ENCODE results near the gene SLC30A1.
"Not testable (repeated sequence)": the region's sequence is repeated elsewhere in the genome, so short reads cannot be mapped to it uniquely, and the experiment has no call there.

Gene SLC30A1

DNA sequence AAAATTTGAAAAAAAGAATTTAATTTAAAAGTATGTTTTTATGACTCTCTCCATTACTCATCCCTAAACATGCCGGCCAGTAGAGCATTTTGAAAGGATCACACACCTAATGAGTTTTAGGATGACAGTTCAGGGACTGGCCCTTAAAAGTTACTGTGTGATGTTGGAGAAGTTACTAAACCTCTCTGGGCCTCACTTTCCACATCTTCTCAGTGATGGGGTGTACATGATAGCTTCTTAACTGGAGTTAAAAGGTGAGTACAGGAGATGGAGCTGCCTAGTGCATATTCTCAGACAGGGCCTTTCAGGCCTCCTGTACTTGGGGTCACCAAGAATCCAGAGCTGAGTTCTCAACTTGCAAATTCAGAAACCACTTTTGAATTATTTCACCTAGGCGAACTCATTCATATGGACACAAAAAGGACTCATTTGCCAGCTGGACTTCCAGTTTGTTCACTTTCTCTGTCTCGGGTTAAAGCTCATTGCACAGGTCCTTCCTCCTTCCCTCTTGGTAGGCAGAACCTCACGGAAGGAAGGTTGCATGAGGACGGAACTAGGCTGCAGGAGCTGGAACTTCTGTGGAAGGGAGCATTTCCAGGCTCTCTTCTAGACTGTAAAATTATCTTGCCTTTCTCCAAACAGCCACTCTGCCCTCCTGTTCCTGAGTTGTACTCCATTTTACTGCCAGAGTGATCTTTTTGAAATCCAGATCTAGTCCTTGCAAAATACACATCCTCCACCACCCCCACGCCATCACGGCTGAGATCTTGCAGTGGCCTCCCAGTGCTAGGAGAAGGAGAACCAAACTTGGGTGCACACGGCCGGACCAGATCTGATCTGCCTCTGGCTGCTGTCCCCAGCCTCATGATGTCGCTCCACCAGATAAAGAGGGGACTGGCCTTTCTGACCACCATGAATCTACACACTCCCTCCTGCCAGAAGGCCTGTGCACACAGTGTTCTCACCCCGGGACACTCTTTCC is 4.3 kb upstream of the SLC30A1 start:
- no peak for DNase-seq (ENCODE audit: low read depth in 2 of 2)

DNA sequence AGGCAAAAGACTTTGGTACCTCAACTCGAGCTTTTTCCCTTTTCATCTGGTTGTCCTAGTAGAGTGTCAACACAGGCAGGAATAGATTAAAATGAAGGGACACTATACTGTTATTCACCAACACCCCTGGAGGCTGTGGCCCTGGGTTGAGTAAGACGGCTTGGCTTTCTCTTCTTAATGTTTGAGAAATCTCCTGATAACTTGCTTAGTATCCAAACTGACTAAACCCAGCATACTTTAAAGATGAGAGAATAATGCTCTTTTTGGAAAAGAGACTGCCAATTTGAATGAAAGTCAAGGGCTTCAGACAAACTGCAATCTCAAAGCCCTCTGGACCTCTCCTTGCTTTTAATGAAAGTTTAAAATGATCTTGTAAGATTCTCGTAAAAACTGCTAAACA is 2.6 kb upstream of the SLC30A1 start:
- DNase-seq (ENCODE audit: low read depth in 2 of 2): no peak

DNA sequence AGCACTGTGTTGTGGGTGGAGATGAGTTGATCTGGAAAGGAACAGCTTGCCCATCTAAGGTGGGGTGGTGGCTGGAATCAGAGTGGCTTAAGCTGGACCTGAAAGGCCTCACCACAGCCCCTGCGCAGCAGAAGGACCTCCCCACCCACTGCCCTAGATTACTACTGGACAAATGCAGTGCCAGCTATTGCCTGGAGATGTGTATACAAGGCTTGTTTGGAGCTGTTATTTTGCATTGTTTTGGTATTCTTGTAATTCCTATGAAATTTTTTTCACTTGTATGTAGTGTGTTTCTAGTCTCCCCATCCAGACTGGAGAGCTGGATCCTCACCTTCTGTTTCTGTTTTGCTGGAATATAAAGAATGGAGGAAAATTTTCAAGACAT is 1.3 kb upstream of the SLC30A1 start:
- DNase-seq (ENCODE audit: low read depth in 2 of 2): no peak

DNA sequence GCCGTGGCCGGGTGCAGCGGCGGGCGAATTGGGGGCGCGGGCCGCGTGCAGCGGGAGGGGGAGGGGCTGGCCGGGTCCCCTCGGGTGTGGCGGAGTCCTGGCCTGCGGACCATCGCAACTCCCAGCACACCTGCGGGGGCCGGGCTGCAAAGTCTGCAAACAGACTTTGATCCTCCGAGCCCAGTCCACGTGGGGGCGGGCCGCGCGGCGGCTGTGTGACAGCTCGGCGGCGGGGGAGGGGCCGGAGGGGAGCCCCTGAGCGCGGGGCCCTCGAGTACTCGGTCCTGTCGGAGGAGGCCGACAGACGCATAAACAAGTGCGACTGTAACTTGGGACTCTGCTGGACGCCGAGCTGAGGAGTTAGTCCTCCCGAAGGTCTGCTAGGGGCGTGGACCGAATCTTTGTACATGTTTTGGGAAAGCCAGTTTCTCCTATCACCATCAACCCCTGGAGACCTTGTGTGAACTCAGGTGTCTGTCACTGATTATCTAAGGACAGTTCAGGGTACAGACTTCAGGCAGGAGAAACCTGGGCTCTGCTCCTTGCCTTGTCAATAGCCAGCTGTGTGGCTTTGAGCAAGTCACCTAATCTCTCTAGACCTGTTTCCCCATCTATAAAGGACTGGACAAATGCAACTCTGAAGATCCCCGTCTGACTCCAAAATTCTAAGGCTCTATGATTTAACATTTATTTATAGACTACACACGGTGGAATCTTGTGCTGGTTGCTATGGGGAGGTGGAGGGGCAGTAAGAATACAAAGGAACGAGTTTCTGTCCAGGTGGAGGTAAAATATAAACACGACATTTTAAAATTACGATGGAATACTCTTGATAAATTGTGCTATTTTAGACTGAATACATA is 710 bp upstream of the SLC30A1 start:
- DNase-seq (ENCODE audit: low read depth in 2 of 2): peak in 1 of 2 donors; percentile 77

DNA sequence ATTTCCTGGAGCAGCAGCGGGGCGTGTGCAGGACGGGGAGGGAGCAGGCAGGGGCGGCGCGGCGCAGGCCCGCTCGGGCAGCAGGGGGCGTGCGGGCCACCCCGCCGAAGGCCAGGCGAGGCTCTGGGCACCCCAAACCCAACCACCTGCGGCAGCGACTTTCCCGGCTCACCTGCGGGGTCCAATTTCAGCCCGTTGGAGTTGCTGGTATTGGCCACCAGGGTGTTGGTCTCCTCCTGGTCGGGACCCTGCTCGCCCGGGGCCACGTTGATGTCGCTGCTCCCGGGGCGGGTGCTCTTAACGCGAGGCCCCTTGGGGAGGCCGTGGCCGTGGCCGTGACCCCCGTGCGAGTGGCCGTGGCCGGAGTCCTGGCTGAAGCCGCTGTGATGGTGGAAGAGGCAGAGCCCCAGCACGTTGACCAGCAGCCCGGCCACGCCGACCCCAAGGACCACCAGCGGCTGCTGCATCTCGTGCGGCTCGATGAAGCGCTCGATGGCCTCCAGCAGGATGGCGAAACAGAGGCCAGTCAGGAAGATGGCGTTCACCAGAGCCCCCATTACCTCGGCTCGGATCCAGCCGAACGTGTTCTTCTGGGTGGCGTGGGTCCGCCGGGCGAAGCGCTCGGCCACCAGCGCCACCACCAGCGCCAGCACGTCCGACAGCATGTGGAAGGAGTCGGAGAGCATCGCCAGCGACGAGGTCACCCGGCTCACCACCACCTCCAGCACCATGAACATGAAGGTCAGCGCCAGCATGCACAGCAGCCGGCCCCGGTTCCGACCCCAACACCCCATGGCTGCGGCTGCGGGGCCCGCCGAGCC is 932 bp downstream of the SLC30A1 start:
- DNase-seq (ENCODE audit: low read depth in 2 of 2): peak; percentile 36 to 68

DNA sequence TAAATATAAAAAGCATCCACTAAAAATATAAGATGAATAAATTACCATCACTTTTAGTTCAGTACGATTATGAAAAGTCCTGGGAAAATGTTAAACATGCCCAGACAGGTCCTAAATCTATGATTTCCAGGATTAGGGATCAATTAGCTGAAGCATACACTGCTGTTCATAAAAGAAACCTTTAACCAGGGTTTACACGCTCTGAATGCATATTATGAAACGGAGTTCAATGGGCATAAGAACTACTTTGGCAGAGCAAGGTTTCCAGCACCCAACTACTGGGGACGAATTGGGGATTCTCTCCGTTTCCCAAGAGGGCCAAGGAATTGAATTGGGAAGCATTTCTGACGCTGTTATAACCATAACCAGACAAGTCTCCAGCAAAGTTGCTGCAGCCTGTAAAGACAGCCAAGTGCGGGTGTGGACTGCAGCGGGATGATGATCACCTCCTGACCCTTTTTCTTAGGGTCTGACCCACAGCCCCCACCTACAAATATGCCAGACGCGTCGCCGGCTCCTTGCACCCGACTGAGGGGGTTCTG is 1.6 kb downstream of the SLC30A1 start:
- no peak for DNase-seq (ENCODE audit: low read depth in 2 of 2)

DNA sequence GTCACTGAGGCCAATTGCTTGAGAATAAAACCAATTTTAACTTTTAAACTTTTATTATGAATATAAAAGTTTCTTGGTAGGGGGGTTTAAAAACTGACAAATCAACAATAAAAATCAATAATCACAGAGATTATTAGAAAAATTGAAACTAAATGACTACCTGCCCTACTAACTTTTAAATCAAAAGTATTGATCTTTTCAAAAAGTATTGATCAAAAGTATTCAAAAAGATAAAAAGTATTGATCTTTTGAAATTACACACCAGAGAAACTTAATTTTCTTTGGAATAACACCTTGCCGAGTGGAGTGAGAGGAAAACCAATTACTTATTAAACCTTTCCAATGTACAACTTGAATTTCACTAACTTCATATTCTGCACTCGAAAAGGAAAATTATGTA is 2.2 kb downstream of the SLC30A1 start:
- no peak for DNase-seq (ENCODE audit: low read depth in 2 of 2)

DNA sequence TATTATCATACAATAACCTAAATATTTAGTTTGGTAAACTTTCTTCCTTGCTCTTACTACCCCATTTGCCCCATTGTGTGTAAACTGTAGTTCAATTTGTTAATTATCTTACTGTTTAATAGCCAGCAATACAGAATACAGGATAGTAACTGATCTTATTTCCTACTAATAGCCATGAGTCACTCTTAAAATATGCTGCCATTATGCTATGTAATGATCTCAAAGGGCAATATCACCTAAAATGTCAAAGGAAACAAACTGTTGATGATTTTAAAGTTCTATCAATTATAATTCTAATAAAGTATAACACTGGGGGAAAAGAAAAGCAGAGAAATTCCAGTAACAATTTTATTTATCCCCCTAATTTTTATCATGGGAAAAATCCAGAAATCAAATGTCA is 4.3 kb downstream of the SLC30A1 start:
- no peak for DNase-seq (ENCODE audit: low read depth in 2 of 2)

DNA sequence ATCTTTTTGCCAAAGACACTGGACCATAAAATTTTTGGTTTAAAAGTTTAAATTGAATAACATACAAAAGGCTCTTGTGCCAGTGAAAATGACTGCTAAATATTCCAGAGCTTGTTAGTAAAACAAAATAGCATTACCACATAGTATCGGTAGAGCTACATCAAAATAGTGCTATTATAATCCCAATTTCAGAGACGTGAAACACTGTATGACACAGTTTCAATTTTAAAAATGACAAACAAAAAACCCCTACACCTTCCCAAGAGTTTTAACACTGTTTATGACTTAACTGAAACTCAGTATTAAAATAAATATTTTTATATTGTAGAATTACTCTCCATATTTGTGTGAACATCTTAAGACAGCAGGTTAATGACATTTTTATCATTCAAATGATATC is 7.0 kb downstream of the SLC30A1 start:
- DNase-seq (ENCODE audit: low read depth in 2 of 2): no peak

DNA sequence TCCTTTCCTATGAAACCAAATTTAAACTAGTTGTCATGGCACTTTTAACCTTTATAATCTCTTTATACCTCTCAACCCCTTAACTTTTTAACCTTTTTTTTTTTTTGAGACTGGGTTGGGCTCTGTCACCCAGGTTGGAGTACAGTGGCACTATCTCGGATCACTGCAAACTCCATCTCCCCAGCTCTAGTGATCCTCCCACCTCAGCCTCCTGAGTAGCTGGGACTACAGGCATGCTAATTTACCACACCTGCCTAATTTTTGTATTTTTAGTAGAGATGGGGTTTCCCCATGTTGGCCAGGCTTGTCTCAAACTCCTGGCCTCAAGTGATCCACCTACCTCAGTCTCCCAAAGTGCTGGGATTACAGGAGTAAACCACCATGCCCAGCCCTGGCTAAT is 8.6 kb downstream of the SLC30A1 start:
- DNase-seq (ENCODE audit: low read depth in 2 of 2): not testable (repeated sequence)

DNA sequence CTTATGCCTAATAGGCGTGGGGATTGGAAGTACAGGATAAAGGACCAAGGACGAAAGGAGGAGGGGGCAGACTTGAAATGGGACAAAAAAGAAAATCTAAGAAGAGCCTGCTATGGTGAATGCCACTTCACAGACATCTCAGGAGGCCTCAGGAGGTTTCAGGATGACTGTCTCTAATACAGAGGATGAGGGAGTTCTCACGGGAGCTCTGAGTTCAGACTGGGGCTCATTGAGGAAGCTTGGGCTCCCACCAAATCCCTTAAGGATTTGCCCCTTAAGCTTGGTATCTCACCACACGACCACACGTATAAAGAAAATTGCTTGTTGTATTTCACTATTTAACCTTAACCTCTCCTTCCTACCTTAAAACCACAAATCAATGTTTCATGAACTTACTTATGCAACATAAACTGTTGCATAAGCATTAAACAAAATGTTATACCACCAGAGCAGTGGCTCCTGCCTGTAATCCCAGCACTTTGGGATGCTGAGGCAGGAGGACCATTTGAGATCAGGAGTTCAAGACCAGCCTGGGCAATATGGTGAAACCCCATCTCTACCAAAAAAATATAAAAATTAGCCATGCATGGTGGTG is 12.4 kb downstream of the SLC30A1 start:
- DNase-seq (ENCODE audit: low read depth in 2 of 2): no peak

DNA sequence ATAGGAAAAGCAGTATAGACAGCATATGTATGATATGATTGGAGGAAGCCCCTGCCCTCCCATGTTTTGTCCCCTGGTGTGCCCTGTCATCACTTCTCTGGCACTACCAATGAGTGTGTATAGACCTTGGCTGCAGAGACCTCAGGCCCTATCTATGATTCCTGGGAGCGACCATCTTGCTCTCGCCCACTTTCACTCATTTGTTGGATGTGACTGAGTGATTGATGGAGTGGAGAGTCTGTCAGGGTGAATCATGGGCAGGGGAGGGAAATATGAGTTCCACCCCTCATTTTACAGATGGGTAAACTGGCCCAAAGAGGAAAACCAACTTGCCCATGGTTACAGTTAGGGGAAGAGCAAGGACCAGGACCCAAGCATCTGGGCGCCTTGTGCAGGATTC is 14.9 kb downstream of the SLC30A1 start:
- DNase-seq (ENCODE audit: low read depth in 2 of 2): no peak

DNA sequence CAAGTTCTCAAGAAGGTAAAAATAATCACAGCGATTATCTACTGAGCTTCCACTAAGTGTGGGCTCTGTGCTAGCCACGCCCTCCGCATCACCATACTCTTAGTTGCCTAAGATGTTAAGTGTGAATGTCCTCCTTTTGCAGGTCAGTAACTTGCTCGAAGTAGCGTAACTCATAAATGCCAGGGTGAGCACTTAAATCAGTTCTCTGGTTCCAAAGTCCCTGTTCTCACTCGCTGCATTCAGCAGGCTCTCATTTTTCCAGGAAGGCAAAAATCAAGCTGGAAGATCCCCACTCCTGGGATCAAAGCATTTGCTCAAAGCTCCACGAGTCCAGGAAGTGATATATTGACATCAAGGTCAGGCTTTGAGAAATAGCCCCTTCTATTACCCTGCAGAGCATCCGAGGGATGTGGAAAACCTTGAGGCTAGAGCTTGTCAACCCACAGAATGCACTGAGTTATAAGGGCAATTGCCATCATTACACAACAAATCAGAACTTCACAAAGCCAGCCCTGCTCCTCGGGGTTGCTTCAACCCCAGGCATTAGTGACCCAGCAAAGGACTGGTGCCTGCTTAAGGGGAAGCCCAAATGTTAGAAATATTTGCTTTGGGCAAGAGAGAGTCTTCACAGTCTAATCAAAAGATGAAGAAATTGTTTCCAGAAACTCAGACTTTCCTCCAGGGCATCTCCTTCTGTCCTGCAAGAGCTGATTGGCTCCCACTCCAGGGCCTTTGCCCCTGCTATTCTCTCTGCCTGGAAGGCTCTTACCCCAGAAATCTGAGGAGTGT is 19.5 kb downstream of the SLC30A1 start:
- no peak for DNase-seq (ENCODE audit: low read depth in 2 of 2)

DNA sequence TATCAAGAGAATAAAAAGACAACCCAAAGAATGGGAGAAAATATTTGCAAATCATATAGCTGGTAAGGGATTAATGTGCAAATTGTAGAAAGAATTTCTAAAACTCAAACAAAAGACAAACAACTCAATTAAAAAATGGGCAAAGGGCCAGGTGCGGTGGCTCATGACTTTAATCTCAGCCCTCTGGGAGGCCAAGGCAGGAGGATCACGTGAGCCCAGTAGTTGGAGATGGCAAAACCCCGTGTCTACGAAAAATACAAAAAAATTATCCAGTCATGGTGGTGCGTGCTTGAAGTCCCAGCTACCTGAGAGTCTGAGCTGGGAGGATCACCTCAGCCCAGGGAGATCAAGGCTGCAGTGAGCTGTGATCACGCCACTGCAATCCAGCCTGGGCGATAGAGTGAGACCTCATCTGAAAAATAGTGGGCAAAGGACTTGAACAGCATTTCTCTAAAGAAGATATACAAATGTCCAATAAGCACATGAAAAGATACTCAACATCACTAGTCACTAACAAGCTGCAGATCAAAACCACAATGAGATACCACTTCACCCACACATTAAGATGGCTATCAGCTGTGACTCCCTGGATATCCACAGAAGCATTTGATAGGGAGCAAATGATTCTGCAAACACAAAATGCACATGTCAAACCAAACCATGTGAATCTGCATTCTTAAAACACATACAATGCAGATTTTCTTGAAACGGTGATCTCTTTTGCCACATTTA is 20.9 kb downstream of the SLC30A1 start:
- no peak for DNase-seq (ENCODE audit: low read depth in 2 of 2)

DNA sequence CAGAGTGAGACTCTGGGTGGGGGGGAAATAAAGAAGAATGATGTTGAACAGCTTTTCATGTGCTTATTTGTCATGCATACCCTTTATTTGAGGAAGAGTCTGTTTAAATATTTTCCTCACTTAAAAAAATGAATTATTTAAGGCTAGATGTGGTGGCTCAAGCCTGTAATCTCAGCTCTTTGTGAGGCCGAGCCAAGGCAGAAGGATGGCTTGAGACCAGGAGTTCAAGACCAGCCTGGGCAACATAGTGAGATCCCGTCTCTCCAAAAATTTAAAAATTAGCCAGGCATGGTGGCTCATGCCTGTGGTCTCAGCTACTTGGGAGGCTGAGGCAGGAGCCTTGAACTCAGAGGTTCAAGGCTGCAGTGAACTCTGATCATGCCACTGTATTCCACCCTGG is 25.4 kb downstream of the SLC30A1 start:
- DNase-seq (ENCODE audit: low read depth in 2 of 2): no peak

DNA sequence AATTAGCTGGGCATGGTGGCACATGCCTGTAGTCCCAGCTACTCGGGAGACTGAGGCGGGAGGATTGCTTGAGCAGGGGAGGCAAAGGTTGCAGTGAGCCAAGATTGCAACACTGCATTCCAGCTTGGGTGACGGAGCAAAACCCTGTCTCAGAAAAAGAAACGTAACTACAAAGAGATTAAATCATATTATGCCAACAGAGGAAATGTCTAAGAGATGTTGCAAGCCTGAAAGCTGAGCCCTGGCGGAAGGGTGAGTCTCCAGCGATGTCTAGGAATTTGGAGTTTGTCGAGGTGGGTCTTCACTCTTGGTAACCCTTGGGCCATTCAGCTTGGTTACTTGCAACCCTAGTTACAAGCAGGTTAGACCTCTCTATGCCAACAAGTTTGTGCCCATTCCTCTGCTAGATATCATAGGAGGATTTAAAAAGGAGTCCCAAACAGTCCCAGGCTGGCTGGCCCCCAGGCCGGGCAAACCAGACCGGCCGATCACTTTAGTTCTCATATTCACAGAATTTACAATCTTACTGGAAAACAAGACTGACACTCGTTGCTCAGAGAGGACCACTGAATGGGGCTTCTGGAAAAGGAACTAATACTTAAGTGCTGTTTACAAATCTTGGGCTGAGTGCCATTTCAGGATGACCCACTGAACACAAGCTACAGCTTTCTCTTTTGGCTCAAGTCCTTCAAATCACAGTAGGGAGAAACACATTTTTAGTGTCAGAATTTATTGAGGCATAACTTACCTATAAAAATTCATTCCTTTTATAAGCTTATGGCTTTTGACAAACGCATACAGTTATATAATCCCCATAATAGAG is 27.1 kb downstream of the SLC30A1 start:
- no peak for DNase-seq (ENCODE audit: low read depth in 2 of 2)

DNA sequence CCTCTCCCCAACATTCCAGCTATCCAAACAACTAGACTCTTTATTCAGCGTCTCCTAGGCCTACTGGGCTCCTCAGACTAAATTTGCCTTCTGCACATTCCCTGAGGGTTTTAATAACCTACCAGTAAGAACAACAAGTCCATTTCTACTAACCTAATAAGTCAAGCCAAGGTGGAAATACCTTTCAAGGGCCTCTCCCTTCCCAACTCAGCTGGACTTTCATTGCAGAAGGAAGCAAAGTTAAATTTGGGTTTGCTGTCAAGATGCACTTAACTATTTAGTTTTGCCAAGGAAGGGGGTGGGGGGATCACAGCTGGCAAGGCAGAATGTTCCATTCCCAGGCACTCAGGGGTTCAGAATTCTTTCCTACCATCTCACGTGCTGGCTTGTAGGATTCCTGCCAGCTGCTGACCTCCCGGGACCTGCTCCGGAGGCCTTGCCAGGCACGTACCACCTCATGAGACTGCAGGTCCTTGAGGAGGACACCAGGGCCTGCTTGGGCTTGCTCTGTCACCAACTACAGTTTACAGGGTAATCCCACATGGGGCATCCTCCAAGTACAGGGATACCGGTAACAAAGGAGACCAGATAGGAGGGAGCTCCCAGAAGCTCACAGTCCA is 29.8 kb downstream of the SLC30A1 start:
- no peak for DNase-seq (ENCODE audit: low read depth in 2 of 2)

DNA sequence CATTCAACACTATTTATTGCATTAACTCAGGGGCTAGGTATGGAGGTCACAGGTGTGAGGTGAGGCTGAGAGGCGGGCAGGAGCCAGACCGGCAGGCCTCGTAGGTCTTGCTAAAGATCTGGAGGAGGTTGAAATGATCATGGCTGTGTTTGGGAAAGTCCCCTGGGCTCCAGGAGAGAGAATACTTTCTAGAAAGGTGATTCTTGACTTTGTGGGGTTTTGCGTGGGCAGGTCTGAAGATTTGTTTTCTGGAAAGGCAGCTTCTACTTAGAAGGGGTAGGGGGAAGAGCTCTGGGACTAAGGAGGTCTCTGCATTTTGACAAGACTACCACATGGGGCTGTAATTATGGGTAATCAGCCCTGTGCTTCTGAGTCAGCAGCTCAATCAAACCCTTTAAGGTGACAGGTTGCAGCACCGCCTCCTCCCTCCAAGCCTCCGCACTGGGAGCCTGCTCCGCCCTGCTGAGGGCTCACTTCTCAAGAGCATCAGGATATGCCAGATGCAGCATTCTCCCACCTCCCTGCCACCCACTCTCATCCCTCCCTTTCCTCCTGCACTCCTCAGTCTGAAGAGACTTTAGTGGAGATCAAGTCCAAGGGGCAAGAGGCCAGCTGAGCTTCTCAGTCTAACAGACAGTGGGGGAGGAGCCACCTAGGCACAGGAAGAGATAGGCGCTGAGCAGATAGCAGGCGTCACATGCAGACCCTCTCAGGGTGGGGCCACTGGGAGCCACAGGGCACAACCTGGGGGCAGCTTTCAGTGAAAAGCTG is 30.5 kb downstream of the SLC30A1 start:
- no peak for DNase-seq (ENCODE audit: low read depth in 2 of 2)
